Measurements from ENCODE around the gene SUGT1.

The SUGT1 gene

GRCh38 chr13:52638666-52639328 is 13.8 kb upstream of the SUGT1 start:
- no peak overlapping the region for H3K4me3 ChIP-seq (ENCODE audit: low read depth in 1 of 2, low read length in 2 of 2)
- H3K36me3 ChIP-seq (ENCODE audit: insufficient read depth, low read length), result peaks cover 20% of the 10 kb centered on the region
- H3K9me3 ChIP-seq (ENCODE audit: low read length), result no peaks in the 10 kb centered on the region
- no peaks in the 10 kb centered on the region for H3K27me3 ChIP-seq (ENCODE audit: control insufficient read depth in 1 of 2, insufficient read depth in 2 of 2, low read length in 2 of 2)
- no peak overlapping the region for H3K27ac ChIP-seq (ENCODE audit: low read depth, low read length)
- H3K4me1 ChIP-seq (ENCODE audit: insufficient read depth, low read length), result no peaks in the 10 kb centered on the region
- H3K9ac ChIP-seq (ENCODE audit: low read length), result no peak overlapping the region

- no peaks in the 10 kb centered on the region for H3K9me3 ChIP-seq (ENCODE audit: low read length)
- no peak within 1 kb of the TSS for H3K9ac ChIP-seq (ENCODE audit: low read length)
- no peaks in the 10 kb centered on the region for H3K4me1 ChIP-seq (ENCODE audit: insufficient read depth, low read length)
- no peaks in the 10 kb centered on the region for H3K27me3 ChIP-seq (ENCODE audit: control insufficient read depth in 1 of 2, insufficient read depth in 2 of 2, low read length in 2 of 2)
- peaks cover 20% of the 10 kb centered on the region for H3K36me3 ChIP-seq (ENCODE audit: insufficient read depth, low read length)
- H3K27ac ChIP-seq (ENCODE audit: low read depth, low read length), result no peak within 1 kb of the TSS
- no peak within 1 kb of the TSS for H3K4me3 ChIP-seq (ENCODE audit: low read depth in 1 of 2, low read length in 2 of 2)
These were observed 10.5 kb upstream of the SUGT1 start, which contains the start of gene HNRNPA1L2 for GRCh38 chr13:52642131-52642530. HNRNPA1L2 (plus strand) TSS chr13:52642431; CDS start chr13:52642493, 62 bp downstream.

GRCh38 chr13:52644108-52644507 is 8.5 kb upstream of the SUGT1 start:
- no peak overlapping the region for H3K9ac ChIP-seq (ENCODE audit: low read length)
- H3K27ac ChIP-seq (ENCODE audit: low read depth, low read length), result no peak overlapping the region
- no peaks in the 10 kb centered on the region for H3K9me3 ChIP-seq (ENCODE audit: low read length)
- H3K4me3 ChIP-seq (ENCODE audit: low read depth in 1 of 2, low read length in 2 of 2), result no peak overlapping the region
- H3K4me1 ChIP-seq (ENCODE audit: insufficient read depth, low read length), result no peaks in the 10 kb centered on the region
- no peaks in the 10 kb centered on the region for H3K27me3 ChIP-seq (ENCODE audit: control insufficient read depth in 1 of 2, insufficient read depth in 2 of 2, low read length in 2 of 2)
- peaks cover 16% of the 10 kb centered on the region for H3K36me3 ChIP-seq (ENCODE audit: insufficient read depth, low read length)

- H3K27me3 ChIP-seq (ENCODE audit: control insufficient read depth in 1 of 2, insufficient read depth in 2 of 2, low read length in 2 of 2), result no peaks in the 10 kb centered on the region
- H3K36me3 ChIP-seq (ENCODE audit: insufficient read depth, low read length), result peaks cover 10% of the 10 kb centered on the region
- no peak overlapping the region for H3K9ac ChIP-seq (ENCODE audit: low read length)
- no peak overlapping the region for H3K4me3 ChIP-seq (ENCODE audit: low read depth in 1 of 2, low read length in 2 of 2)
- no peak overlapping the region for H3K27ac ChIP-seq (ENCODE audit: low read depth, low read length)
- no peaks in the 10 kb centered on the region for H3K9me3 ChIP-seq (ENCODE audit: low read length)
- peaks cover 13% of the 10 kb centered on the region for H3K4me1 ChIP-seq (ENCODE audit: insufficient read depth, low read length)
These were observed 5.7 kb upstream of the SUGT1 start for GRCh38 chr13:52646967-52647366.

- peak overlapping the region in 1 of 2 donors; percentile 99 for H3K4me3 ChIP-seq (ENCODE audit: low read depth in 1 of 2, low read length in 2 of 2)
- H3K27me3 ChIP-seq (ENCODE audit: control insufficient read depth in 1 of 2, insufficient read depth in 2 of 2, low read length in 2 of 2), result no peaks in the 10 kb centered on the region
- no peak overlapping the region for H3K27ac ChIP-seq (ENCODE audit: low read depth, low read length)
- peak overlapping the region; percentile 97 for H3K9ac ChIP-seq (ENCODE audit: low read length)
- peaks cover 34% of the 10 kb centered on the region for H3K4me1 ChIP-seq (ENCODE audit: insufficient read depth, low read length)
- H3K36me3 ChIP-seq (ENCODE audit: insufficient read depth, low read length), result peaks cover 10% of the 10 kb centered on the region
- H3K9me3 ChIP-seq (ENCODE audit: low read length), result no peaks in the 10 kb centered on the region
These were observed 1.9 kb upstream of the SUGT1 start for GRCh38 chr13:52650731-52651130.

- no peaks in the 10 kb centered on the region for H3K9me3 ChIP-seq (ENCODE audit: low read length)
- peak overlapping the region; percentile 95 for H3K27ac ChIP-seq (ENCODE audit: low read depth, low read length)
- H3K36me3 ChIP-seq (ENCODE audit: insufficient read depth, low read length), result peaks cover 10% of the 10 kb centered on the region
- peak overlapping the region; percentile 97 for H3K9ac ChIP-seq (ENCODE audit: low read length)
- peak overlapping the region; percentile 61 to 99 for H3K4me3 ChIP-seq (ENCODE audit: low read depth in 1 of 2, low read length in 2 of 2)
- H3K27me3 ChIP-seq (ENCODE audit: control insufficient read depth in 1 of 2, insufficient read depth in 2 of 2, low read length in 2 of 2), result no peaks in the 10 kb centered on the region
- peaks cover 38% of the 10 kb centered on the region for H3K4me1 ChIP-seq (ENCODE audit: insufficient read depth, low read length)
These were observed 790 bp upstream of the SUGT1 start for GRCh38 chr13:52651897-52652195.

GRCh38 chr13:52652980-52653303 is 306 bp downstream of the SUGT1 start:
- Histone ChIP-seq H3K4me1 (ENCODE audit: insufficient read depth, low read length) (peaks cover 38% of the 10 kb centered on the region), H3K36me3 (ENCODE audit: insufficient read depth, low read length) (peaks cover 14% of the 10 kb centered on the region), H3K27ac (ENCODE audit: low read depth, low read length) (peak overlapping the region; percentile 95), H3K9me3 (ENCODE audit: low read length) (no peaks in the 10 kb centered on the region), H3K4me3 (ENCODE audit: low read depth in 1 of 2, low read length in 2 of 2) (peak overlapping the region; percentile 61 to 99), H3K27me3 (ENCODE audit: control insufficient read depth in 1 of 2, insufficient read depth in 2 of 2, low read length in 2 of 2) (no peaks in the 10 kb centered on the region), H3K9ac (ENCODE audit: low read length) (peak overlapping the region; percentile 57)

- no peaks in the 10 kb centered on the region for H3K9me3 ChIP-seq (ENCODE audit: low read length)
- H3K4me3 ChIP-seq (ENCODE audit: low read depth in 1 of 2, low read length in 2 of 2), result no peak overlapping the region
- no peak overlapping the region for H3K9ac ChIP-seq (ENCODE audit: low read length)
- H3K27me3 ChIP-seq (ENCODE audit: control insufficient read depth in 1 of 2, insufficient read depth in 2 of 2, low read length in 2 of 2), result no peaks in the 10 kb centered on the region
- H3K4me1 ChIP-seq (ENCODE audit: insufficient read depth, low read length), result peaks cover 17% of the 10 kb centered on the region
- no peak overlapping the region for H3K27ac ChIP-seq (ENCODE audit: low read depth, low read length)
- H3K36me3 ChIP-seq (ENCODE audit: insufficient read depth, low read length), result peaks cover 37% of the 10 kb centered on the region
These were observed 6.7 kb downstream of the SUGT1 start for GRCh38 chr13:52659340-52659739.

- Histone ChIP-seq H3K27ac (ENCODE audit: low read depth, low read length) (no peak overlapping the region), H3K4me3 (ENCODE audit: low read depth in 1 of 2, low read length in 2 of 2) (no peak overlapping the region), H3K36me3 (ENCODE audit: insufficient read depth, low read length) (peaks cover 39% of the 10 kb centered on the region), H3K9ac (ENCODE audit: low read length) (no peak overlapping the region), H3K9me3 (ENCODE audit: low read length) (no peaks in the 10 kb centered on the region), H3K27me3 (ENCODE audit: control insufficient read depth in 1 of 2, insufficient read depth in 2 of 2, low read length in 2 of 2) (no peaks in the 10 kb centered on the region), H3K4me1 (ENCODE audit: insufficient read depth, low read length) (no peaks in the 10 kb centered on the region)
These were observed 11.6 kb downstream of the SUGT1 start for GRCh38 chr13:52664272-52664671.

- H3K4me1 ChIP-seq (ENCODE audit: insufficient read depth, low read length), result no peaks in the 10 kb centered on the region
- no peak overlapping the region for H3K27ac ChIP-seq (ENCODE audit: low read depth, low read length)
- H3K27me3 ChIP-seq (ENCODE audit: control insufficient read depth in 1 of 2, insufficient read depth in 2 of 2, low read length in 2 of 2), result no peaks in the 10 kb centered on the region
- no peak overlapping the region for H3K4me3 ChIP-seq (ENCODE audit: low read depth in 1 of 2, low read length in 2 of 2)
- peaks cover 37% of the 10 kb centered on the region for H3K36me3 ChIP-seq (ENCODE audit: insufficient read depth, low read length)
- H3K9me3 ChIP-seq (ENCODE audit: low read length), result no peaks in the 10 kb centered on the region
- no peak overlapping the region for H3K9ac ChIP-seq (ENCODE audit: low read length)
These were observed 12.7 kb downstream of the SUGT1 start for GRCh38 chr13:52665325-52665724.

- no peaks in the 10 kb centered on the region for H3K27me3 ChIP-seq (ENCODE audit: control insufficient read depth in 1 of 2, insufficient read depth in 2 of 2, low read length in 2 of 2)
- no peaks in the 10 kb centered on the region for H3K9me3 ChIP-seq (ENCODE audit: low read length)
- H3K4me3 ChIP-seq (ENCODE audit: low read depth in 1 of 2, low read length in 2 of 2), result no peak overlapping the region
- H3K9ac ChIP-seq (ENCODE audit: low read length), result no peak overlapping the region
- H3K27ac ChIP-seq (ENCODE audit: low read depth, low read length), result no peak overlapping the region
- H3K36me3 ChIP-seq (ENCODE audit: insufficient read depth, low read length), result peaks cover 10% of the 10 kb centered on the region
- H3K4me1 ChIP-seq (ENCODE audit: insufficient read depth, low read length), result no peaks in the 10 kb centered on the region
These were observed 17.0 kb downstream of the SUGT1 start for GRCh38 chr13:52669677-52670076.

- Histone ChIP-seq H3K9me3 (ENCODE audit: low read length) (no peaks in the 10 kb centered on the region), H3K4me1 (ENCODE audit: insufficient read depth, low read length) (no peaks in the 10 kb centered on the region), H3K27me3 (ENCODE audit: control insufficient read depth in 1 of 2, insufficient read depth in 2 of 2, low read length in 2 of 2) (no peaks in the 10 kb centered on the region), H3K36me3 (ENCODE audit: insufficient read depth, low read length) (peaks cover 10% of the 10 kb centered on the region), H3K27ac (ENCODE audit: low read depth, low read length) (no peak overlapping the region), H3K9ac (ENCODE audit: low read length) (no peak overlapping the region), H3K4me3 (ENCODE audit: low read depth in 1 of 2, low read length in 2 of 2) (no peak overlapping the region)
These were observed 18.1 kb downstream of the SUGT1 start for GRCh38 chr13:52670726-52671125.
